WTC11 (cell line): ENCODE measurements around the gene SEMA4A. TPM values are rescaled to one million over a fixed set of nuclear protein-coding genes. Genes with fewer than 3 reads are reported as not detected.
"Not testable (repeated sequence)": the region's sequence is repeated elsewhere in the genome, so short reads cannot be mapped to it uniquely, and the experiment has no call there.

Source experiments
- ATAC-seq: fragments of 200-7000 bp; cut with Tn5 transposase; 2 replicates; pipeline ENCODE4 v1.10.0; 2021; ENCODE audit warnings: mild to moderate bottlenecking, moderate library complexity
- CTCF ChIA-PET: fragments of 300-600 bp; sonication (Branson Sonifier 250); formaldehyde crosslinking; loops from one replicate; lab custom pipeline; 2021; ENCODE audit warnings: antibody characterized with exemption; lab: Charles Lee
- POLR2A ChIA-PET: fragments of 350-600 bp; sonication (Branson Sonifier 250); formaldehyde crosslinking; loops from one replicate; lab custom pipeline; 2021; ENCODE audit warnings: antibody characterized with exemption; lab: Charles Lee
- DNase-seq: peaks from one replicate; pipeline ENCODE4 v3.0.0; 2021; ENCODE audit warnings: low spot score
- H3K27ac Mint-ChIP-seq: 2 replicates; pipeline ENCODE4 v1.8.0; 2021; ENCODE audit warnings: mixed read lengths
- H3K27me3 Mint-ChIP-seq: 2 replicates; pipeline ENCODE4 v1.8.0; 2021; ENCODE audit warnings: low read depth, mild to moderate bottlenecking, moderate library complexity, mixed read lengths
- H3K36me3 Mint-ChIP-seq: 2 replicates; pipeline ENCODE4 v1.8.0; 2021; ENCODE audit warnings: mixed read lengths
- H3K4me1 Mint-ChIP-seq: 2 replicates; pipeline ENCODE4 v1.8.0; 2022; ENCODE audit warnings: mixed read lengths
- H3K4me3 Mint-ChIP-seq: 2 replicates; pipeline ENCODE4 v1.8.0; 2021; ENCODE audit warnings: mild to moderate bottlenecking, moderate library complexity, mixed read lengths
- H3K9me3 Mint-ChIP-seq: 2 replicates; pipeline ENCODE4 v1.8.0; 2021; ENCODE audit warnings: mixed read lengths
- HMGA2 ChIP-seq: fragments of 250-450 bp; sonication (Bioruptor Pico); IDR thresholded peaks from 2 replicates; pipeline ENCODE4 v1.4.0; 2021; ENCODE audit warnings: mild to moderate bottlenecking, moderate library complexity
- MYBL2 ChIP-seq: sonication (generic); formaldehyde crosslinking; IDR thresholded peaks from 2 replicates; pipeline ENCODE4 v1.8.1; 2023; ENCODE audit warnings: mild to moderate bottlenecking, moderate library complexity, missing genetic modification reagents
- NR2C2 ChIP-seq: sonication (generic); formaldehyde crosslinking; IDR thresholded peaks from 2 replicates; pipeline ENCODE4 v1.8.0; 2022; ENCODE audit warnings: mild to moderate bottlenecking, missing genetic modification reagents
- OVOL2 ChIP-seq: fragments of 250-450 bp; sonication (Bioruptor Pico); IDR thresholded peaks from 2 replicates; pipeline ENCODE4 v1.9.0; 2021; ENCODE audit warnings: mild to moderate bottlenecking, borderline replicate concordance
- ZNF232 ChIP-seq: sonication (generic); formaldehyde crosslinking; IDR thresholded peaks from 2 replicates; pipeline ENCODE4 v1.8.0; 2022; ENCODE audit warnings: mild to moderate bottlenecking, missing genetic modification reagents
- ZNF416 ChIP-seq: fragments of 250-450 bp; sonication (Bioruptor Pico); IDR thresholded peaks from 2 replicates; pipeline ENCODE4 v1.9.0; 2021; ENCODE audit warnings: mild to moderate bottlenecking, inconsistent platforms
- ZNF512 ChIP-seq: sonication (generic); formaldehyde crosslinking; IDR thresholded peaks from 2 replicates; pipeline ENCODE4 v1.8.1; 2022; ENCODE audit warnings: missing genetic modification reagents, borderline replicate concordance
- total RNA-seq: library from RNA; stranded (reverse); gene quantifications from 3 replicates; pipeline ENCODE4 v1.2.3, GENCODE V29; 2021
- TF ChIP-seq, protein P1 (sequence below): fragments of 250-450 bp; sonication (Bioruptor Pico); IDR thresholded peaks from 2 replicates; pipeline ENCODE4 v1.8.0; 2021; ENCODE audit warnings: mild to moderate bottlenecking
- TF ChIP-seq, protein P2 (sequence below): sonication (generic); formaldehyde crosslinking; IDR thresholded peaks from 2 replicates; pipeline ENCODE4 v1.8.1; 2023; ENCODE audit warnings: mild to moderate bottlenecking, missing genetic modification reagents, moderate library complexity
- TF ChIP-seq, protein P3 (sequence below): sonication (generic); formaldehyde crosslinking; IDR thresholded peaks from 2 replicates; pipeline ENCODE4 v1.8.1; 2022; ENCODE audit warnings: mild to moderate bottlenecking, moderate library complexity, missing genetic modification reagents
- TF ChIP-seq, protein P4 (sequence below): sonication (generic); formaldehyde crosslinking; IDR thresholded peaks from 2 replicates; pipeline ENCODE4 v1.8.1; 2022; ENCODE audit warnings: low read depth, mild to moderate bottlenecking, moderate library complexity, missing genetic modification reagents, borderline replicate concordance
- TF ChIP-seq, protein P5 (sequence below): sonication (generic); formaldehyde crosslinking; IDR thresholded peaks from 2 replicates; pipeline ENCODE4 v1.8.1; 2022; ENCODE audit warnings: low read depth, missing genetic modification reagents, borderline replicate concordance
- TF ChIP-seq, protein P6 (sequence below): fragments of 250-450 bp; sonication (Bioruptor Pico); conservative IDR thresholded peaks from 2 replicates; pipeline ENCODE4 v1.9.0; 2021; ENCODE audit warnings: mild to moderate bottlenecking

Gene SEMA4A
- total RNA-seq, 1 experiment from 2014 or later, result 12.4 TPM

DNA sequence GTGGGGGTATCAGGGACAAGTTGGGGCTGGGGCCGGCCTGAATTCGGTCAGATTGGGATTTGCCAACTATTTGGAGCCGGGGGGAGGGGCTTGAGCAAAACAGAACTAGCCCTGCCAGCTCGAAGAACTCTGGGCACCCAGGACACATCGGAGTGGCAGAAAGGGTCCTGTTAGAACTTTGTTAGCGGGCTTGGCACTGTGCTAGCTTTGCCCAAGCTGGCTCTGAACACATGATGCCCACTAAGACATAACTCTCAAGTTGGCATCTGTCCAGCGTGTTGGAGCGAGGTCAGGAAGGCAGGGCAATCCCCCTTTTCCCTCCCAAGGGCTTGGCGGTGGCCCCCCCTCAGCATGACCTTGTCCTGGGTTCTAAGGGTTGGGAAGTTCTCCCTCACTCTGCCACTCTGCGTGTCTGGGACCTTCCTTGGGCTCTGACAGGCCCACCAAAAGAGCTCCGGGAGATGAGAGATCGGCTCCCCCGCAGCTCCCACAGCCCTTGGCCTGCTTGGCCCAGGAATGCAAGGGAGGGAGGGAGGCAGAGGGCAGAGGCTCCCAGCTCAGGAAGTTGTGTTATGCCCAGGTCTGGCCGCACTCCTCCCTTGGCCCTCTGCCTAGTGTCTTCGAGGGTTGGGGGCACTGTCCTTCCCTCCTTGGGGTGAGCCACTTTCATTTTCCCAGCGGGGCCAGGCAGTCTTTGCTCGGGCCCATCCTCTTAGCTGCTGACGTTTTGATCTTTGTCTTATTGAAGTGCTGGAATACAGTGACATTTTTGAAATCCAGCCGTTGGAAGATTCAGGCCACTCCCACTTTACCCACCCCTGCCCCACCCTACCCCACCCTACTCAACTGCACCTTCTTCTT lies 37.6 kb upstream of the SEMA4A start (continued):
- TF ChIP-seq, protein P1, sequence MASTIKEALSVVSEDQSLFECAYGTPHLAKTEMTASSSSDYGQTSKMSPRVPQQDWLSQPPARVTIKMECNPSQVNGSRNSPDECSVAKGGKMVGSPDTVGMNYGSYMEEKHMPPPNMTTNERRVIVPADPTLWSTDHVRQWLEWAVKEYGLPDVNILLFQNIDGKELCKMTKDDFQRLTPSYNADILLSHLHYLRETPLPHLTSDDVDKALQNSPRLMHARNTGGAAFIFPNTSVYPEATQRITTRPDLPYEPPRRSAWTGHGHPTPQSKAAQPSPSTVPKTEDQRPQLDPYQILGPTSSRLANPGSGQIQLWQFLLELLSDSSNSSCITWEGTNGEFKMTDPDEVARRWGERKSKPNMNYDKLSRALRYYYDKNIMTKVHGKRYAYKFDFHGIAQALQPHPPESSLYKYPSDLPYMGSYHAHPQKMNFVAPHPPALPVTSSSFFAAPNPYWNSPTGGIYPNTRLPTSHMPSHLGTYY (CRISPR knock-in tag), result no peak
- TF ChIP-seq NR2C2 (CRISPR knock-in tag), result 0 out of 2 replicates have a peak, but pooled peaks have one; percentile 28

- H3K9me3 Mint-ChIP-seq, H3K36me3 Mint-ChIP-seq, ATAC-seq, POLR2A ChIA-PET, H3K27ac Mint-ChIP-seq, DNase-seq: not testable (repeated sequence)
- peaks cover 15% of the 10 kb centered on the region for H3K27me3 Mint-ChIP-seq
- H3K4me1 Mint-ChIP-seq, result peaks cover 50% of the 10 kb centered on the region
- H3K4me3 Mint-ChIP-seq, result peak overlapping the region; percentile 93
- CTCF ChIA-PET, result interaction anchor here (1.0 to 28.0 kb wide), 3 partner anchors 11 to 33 kb away, joined by 3 to 1176 read pairs (median 94); partner anchors contain the start of gene MEX3A
These were observed 36.7 kb upstream of the SEMA4A start for GRCh38 chr1:156116731-156117130.

- H3K27me3 Mint-ChIP-seq, result peaks cover 8% of the 10 kb centered on the region
- ChIA-PET CTCF (interaction anchor here (1.7 to 28.0 kb wide), 2 partner anchors 22 to 108 kb away, joined by 4 to 1176 read pairs; partner anchors contain the start of gene MEX3A), POLR2A (no interaction called here)
- H3K4me1 Mint-ChIP-seq, result peaks cover 55% of the 10 kb centered on the region
- no peak overlapping the region for H3K4me3 Mint-ChIP-seq
- ATAC-seq (no peak), DNase-seq (no peak)
- H3K36me3 Mint-ChIP-seq, result no peaks in the 10 kb centered on the region
- no peak overlapping the region for H3K27ac Mint-ChIP-seq
- TF ChIP-seq, protein P1 (CRISPR knock-in tag), result no peak
- TF ChIP-seq ZNF512 (CRISPR knock-in tag), result no peak
- no peak for TF ChIP-seq ZNF232 (CRISPR knock-in tag)
- TF ChIP-seq, protein P2, sequence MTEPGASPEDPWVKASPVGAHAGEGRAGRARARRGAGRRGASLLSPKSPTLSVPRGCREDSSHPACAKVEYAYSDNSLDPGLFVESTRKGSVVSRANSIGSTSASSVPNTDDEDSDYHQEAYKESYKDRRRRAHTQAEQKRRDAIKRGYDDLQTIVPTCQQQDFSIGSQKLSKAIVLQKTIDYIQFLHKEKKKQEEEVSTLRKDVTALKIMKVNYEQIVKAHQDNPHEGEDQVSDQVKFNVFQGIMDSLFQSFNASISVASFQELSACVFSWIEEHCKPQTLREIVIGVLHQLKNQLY (CRISPR knock-in tag), result no peak
- TF ChIP-seq MYBL2 (CRISPR knock-in tag), result no peak
- TF ChIP-seq, protein P3, sequence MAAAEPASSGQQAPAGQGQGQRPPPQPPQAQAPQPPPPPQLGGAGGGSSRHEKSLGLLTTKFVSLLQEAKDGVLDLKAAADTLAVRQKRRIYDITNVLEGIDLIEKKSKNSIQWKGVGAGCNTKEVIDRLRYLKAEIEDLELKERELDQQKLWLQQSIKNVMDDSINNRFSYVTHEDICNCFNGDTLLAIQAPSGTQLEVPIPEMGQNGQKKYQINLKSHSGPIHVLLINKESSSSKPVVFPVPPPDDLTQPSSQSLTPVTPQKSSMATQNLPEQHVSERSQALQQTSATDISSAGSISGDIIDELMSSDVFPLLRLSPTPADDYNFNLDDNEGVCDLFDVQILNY (CRISPR knock-in tag), result no peak
- TF ChIP-seq, protein P4, sequence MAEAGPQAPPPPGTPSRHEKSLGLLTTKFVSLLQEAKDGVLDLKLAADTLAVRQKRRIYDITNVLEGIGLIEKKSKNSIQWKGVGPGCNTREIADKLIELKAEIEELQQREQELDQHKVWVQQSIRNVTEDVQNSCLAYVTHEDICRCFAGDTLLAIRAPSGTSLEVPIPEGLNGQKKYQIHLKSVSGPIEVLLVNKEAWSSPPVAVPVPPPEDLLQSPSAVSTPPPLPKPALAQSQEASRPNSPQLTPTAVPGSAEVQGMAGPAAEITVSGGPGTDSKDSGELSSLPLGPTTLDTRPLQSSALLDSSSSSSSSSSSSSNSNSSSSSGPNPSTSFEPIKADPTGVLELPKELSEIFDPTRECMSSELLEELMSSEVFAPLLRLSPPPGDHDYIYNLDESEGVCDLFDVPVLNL (CRISPR knock-in tag), result no peak
- no peak for TF ChIP-seq ZNF416 (CRISPR knock-in tag)
- TF ChIP-seq HMGA2 (CRISPR knock-in tag), result no peak
- TF ChIP-seq, protein P5, sequence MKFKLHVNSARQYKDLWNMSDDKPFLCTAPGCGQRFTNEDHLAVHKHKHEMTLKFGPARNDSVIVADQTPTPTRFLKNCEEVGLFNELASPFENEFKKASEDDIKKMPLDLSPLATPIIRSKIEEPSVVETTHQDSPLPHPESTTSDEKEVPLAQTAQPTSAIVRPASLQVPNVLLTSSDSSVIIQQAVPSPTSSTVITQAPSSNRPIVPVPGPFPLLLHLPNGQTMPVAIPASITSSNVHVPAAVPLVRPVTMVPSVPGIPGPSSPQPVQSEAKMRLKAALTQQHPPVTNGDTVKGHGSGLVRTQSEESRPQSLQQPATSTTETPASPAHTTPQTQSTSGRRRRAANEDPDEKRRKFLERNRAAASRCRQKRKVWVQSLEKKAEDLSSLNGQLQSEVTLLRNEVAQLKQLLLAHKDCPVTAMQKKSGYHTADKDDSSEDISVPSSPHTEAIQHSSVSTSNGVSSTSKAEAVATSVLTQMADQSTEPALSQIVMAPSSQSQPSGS (CRISPR knock-in tag), result no peak
- TF ChIP-seq, protein P6, sequence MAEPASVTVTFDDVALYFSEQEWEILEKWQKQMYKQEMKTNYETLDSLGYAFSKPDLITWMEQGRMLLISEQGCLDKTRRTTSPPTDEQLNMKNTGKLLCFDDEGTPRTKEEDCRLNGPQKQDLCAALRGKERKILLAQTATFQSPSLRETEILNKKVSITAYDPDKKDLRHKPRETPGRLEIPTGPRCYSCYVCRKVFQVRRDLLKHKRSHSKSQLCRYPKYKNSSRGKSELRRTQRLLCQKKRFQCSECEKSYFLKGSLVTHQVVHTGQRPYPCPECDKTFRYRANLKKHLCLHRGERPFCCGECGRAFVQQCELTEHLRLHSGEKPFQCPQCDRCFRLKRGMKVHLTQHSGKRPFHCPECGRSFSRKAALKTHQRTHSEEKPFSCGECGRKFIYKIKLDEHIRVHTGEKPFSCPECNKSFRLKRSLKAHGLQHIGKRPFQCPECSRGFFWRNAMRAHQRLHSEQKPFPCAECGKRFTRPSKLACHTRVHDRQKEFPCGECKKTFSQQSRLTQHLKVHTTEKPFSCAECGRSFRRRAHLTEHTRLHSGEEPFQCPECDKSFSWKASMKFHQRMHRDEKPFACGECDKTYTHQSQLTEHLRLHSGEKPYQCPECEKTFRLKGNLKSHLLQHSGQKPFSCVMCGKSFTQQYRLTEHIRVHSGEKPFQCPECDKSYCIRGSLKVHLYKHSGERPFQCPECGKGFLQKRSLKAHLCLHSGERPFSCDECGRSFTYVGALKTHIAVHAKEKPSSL (CRISPR knock-in tag), result no peak
- no peak for TF ChIP-seq OVOL2 (CRISPR knock-in tag)
- H3K9me3 Mint-ChIP-seq, result no peaks in the 10 kb centered on the region
These were observed 35.8 kb upstream of the SEMA4A start for GRCh38 chr1:156117414-156118176.
